Measurements from ENCODE around the gene GREM2. TPM values are rescaled to one million over a fixed set of nuclear protein-coding genes. Genes with fewer than 3 reads are reported as not detected.

The GREM2 gene
- total RNA-seq, 1 experiment from 2014 or later, result 0.03 TPM

- Histone ChIP-seq H3K27ac (no peak overlapping the region), H3K27me3 (replicated peaks) (no peaks in the 10 kb centered on the region), H3K4me3 (no peak overlapping the region), H3K36me3 (no peaks in the 10 kb centered on the region), H3K4me1 (replicated peaks) (peaks cover 13% of the 10 kb centered on the region), H3K9me3 (replicated peaks) (no peaks in the 10 kb centered on the region; the same call in 1 of the 2 replicates)
- DNase-seq (ENCODE audit: low read depth in 1 of 2, low spot score in 2 of 2), result no peak
These were observed 146.4 kb downstream of the GREM2 start for GRCh38 chr1:240465531-240465940.

- no peak overlapping the region for H3K27ac ChIP-seq
- H3K4me1 ChIP-seq (replicated peaks), result peaks cover 3% of the 10 kb centered on the region; the same call in 1 of the 2 replicates
- H3K4me3 ChIP-seq, result no peak overlapping the region
- no peaks in the 10 kb centered on the region for H3K27me3 ChIP-seq (replicated peaks)
- H3K36me3 ChIP-seq, result no peaks in the 10 kb centered on the region
- H3K9me3 ChIP-seq (replicated peaks), result no peaks in the 10 kb centered on the region; the same call in 1 of the 2 replicates
- no peak for DNase-seq (ENCODE audit: low read depth in 1 of 2, low spot score in 2 of 2)
These were observed 147.9 kb downstream of the GREM2 start for GRCh38 chr1:240464099-240464498.

GRCh38 chr1:240462766-240463395 is 149.1 kb downstream of the GREM2 start:
- Histone ChIP-seq H3K27ac (no peak overlapping the region), H3K9me3 (replicated peaks) (no peaks in the 10 kb centered on the region; the same call in 1 of the 2 replicates), H3K4me1 (replicated peaks) (peaks cover 8% of the 10 kb centered on the region), H3K4me3 (no peak overlapping the region), H3K27me3 (replicated peaks) (no peaks in the 10 kb centered on the region), H3K36me3 (no peaks in the 10 kb centered on the region)
- DNase-seq (ENCODE audit: low read depth in 1 of 2, low spot score in 2 of 2), result no peak

GRCh38 chr1:240462277-240462676 is 149.7 kb downstream of the GREM2 start:
- Histone ChIP-seq H3K36me3 (no peaks in the 10 kb centered on the region), H3K4me3 (no peak overlapping the region), H3K4me1 (replicated peaks) (peaks cover 11% of the 10 kb centered on the region), H3K27ac (no peak overlapping the region), H3K27me3 (replicated peaks) (no peaks in the 10 kb centered on the region), H3K9me3 (replicated peaks) (no peaks in the 10 kb centered on the region; the same call in 1 of the 2 replicates)
- DNase-seq (ENCODE audit: low read depth in 1 of 2, low spot score in 2 of 2), result no peak

- Histone ChIP-seq H3K4me3 (no peak overlapping the region), H3K27ac (no peak overlapping the region), H3K4me1 (replicated peaks) (peaks cover 11% of the 10 kb centered on the region), H3K27me3 (replicated peaks) (no peaks in the 10 kb centered on the region), H3K9me3 (replicated peaks) (no peaks in the 10 kb centered on the region), H3K36me3 (no peaks in the 10 kb centered on the region)
- no peak for DNase-seq (ENCODE audit: low read depth in 1 of 2, low spot score in 2 of 2)
These were observed 154.8 kb downstream of the GREM2 start for GRCh38 chr1:240457203-240457602.

- DNase-seq (ENCODE audit: low read depth in 1 of 2, low spot score in 2 of 2), result peak in 1 of 2 experiments; percentile 28
- H3K27ac ChIP-seq, result no peak overlapping the region
- no peaks in the 10 kb centered on the region for H3K36me3 ChIP-seq
- H3K27me3 ChIP-seq (replicated peaks), result no peaks in the 10 kb centered on the region
- H3K9me3 ChIP-seq (replicated peaks), result no peaks in the 10 kb centered on the region
- H3K4me1 ChIP-seq (replicated peaks), result peaks cover 11% of the 10 kb centered on the region
- no peak overlapping the region for H3K4me3 ChIP-seq
These were observed 156.6 kb downstream of the GREM2 start for GRCh38 chr1:240455228-240455821.

GRCh38 chr1:240445369-240445768 is 166.6 kb downstream of the GREM2 start:
- DNase-seq (ENCODE audit: low read depth in 1 of 2, low spot score in 2 of 2), result no peak
- H3K36me3 ChIP-seq, result no peaks in the 10 kb centered on the region
- no peak overlapping the region for H3K4me3 ChIP-seq
- H3K9me3 ChIP-seq (replicated peaks), result no peaks in the 10 kb centered on the region
- H3K27ac ChIP-seq, result no peak overlapping the region
- no peaks in the 10 kb centered on the region for H3K27me3 ChIP-seq (replicated peaks)
- H3K4me1 ChIP-seq (replicated peaks), result no peaks in the 10 kb centered on the region

GRCh38 chr1:240441669-240442068 is 170.3 kb downstream of the GREM2 start:
- H3K4me3 ChIP-seq, result no peak overlapping the region
- H3K4me1 ChIP-seq (replicated peaks), result no peaks in the 10 kb centered on the region
- H3K36me3 ChIP-seq, result 0 out of 2 replicates have a peak, but pooled peaks cover 4% of the 10 kb centered on the region
- H3K9me3 ChIP-seq (replicated peaks), result no peaks in the 10 kb centered on the region
- no peak overlapping the region for H3K27ac ChIP-seq
- H3K27me3 ChIP-seq (replicated peaks), result no peaks in the 10 kb centered on the region
- DNase-seq (ENCODE audit: low read depth in 1 of 2, low spot score in 2 of 2), result no peak
